ENCODE results near the gene LYPD4.
"Not testable (repeated sequence)": the region's sequence is repeated elsewhere in the genome, so short reads cannot be mapped to it uniquely, and the experiment has no call there.

The LYPD4 gene

GRCh38 chr19:41844601-41845000, at the start of gene LYPD4:
Gene LYPD4, minus strand, starts transcription at chr19:41844683. Its CDS starts 5,398 bp downstream, at chr19:41839285.
- DNase-seq (ENCODE audit: low read depth): no peak

- DNase-seq (ENCODE audit: low read depth): no peak
These were observed 49.4 kb upstream of the LYPD4 start for GRCh38 chr19:41893899-41894298.

- DNase-seq (ENCODE audit: low read depth): no peak
These were observed 47.9 kb upstream of the LYPD4 start for GRCh38 chr19:41892173-41892902.

GRCh38 chr19:41890936-41891335, 46.5 kb upstream of the LYPD4 start:
- no peak for DNase-seq (ENCODE audit: low read depth)

GRCh38 chr19:41889896-41890295, 45.4 kb upstream of the LYPD4 start:
- no peak for DNase-seq (ENCODE audit: low read depth)

GRCh38 chr19:41888926-41889325, 44.4 kb upstream of the LYPD4 start:
- DNase-seq (ENCODE audit: low read depth): no peak

- no peak for DNase-seq (ENCODE audit: low read depth)
These were observed 43.4 kb upstream of the LYPD4 start for GRCh38 chr19:41887711-41888382.

- no peak for DNase-seq (ENCODE audit: low read depth)
These were observed 42.6 kb upstream of the LYPD4 start for GRCh38 chr19:41886761-41887710.

- peak; percentile 98 for DNase-seq (ENCODE audit: low read depth)
These were observed 39.6 kb upstream of the LYPD4 start for GRCh38 chr19:41883821-41884733.

- no peak for DNase-seq (ENCODE audit: low read depth)
These were observed 39.0 kb upstream of the LYPD4 start for GRCh38 chr19:41883463-41883820.

- DNase-seq (ENCODE audit: low read depth): peak; percentile 37
These were observed 38.3 kb upstream of the LYPD4 start, which contains the start of gene ARHGEF1 for GRCh38 chr19:41882568-41883462. Gene ARHGEF1, plus strand, starts transcription at chr19:41883184. Its CDS starts 4,899 bp downstream, at chr19:41888083.

GRCh38 chr19:41880329-41880708, 35.8 kb upstream of the LYPD4 start:
- no peak for DNase-seq (ENCODE audit: low read depth)

GRCh38 chr19:41879670-41880328, 35.3 kb upstream of the LYPD4 start:
- no peak for DNase-seq (ENCODE audit: low read depth)

- no peak for DNase-seq (ENCODE audit: low read depth)
These were observed 34.6 kb upstream of the LYPD4 start for GRCh38 chr19:41879080-41879479.

GRCh38 chr19:41877916-41878905, 33.7 kb upstream of the LYPD4 start:
- no peak for DNase-seq (ENCODE audit: low read depth)

GRCh38 chr19:41876847-41877832, 32.7 kb upstream of the LYPD4 start, which contains the start of gene CD79A:
Gene CD79A, plus strand, starts transcription at chr19:41877279. Its CDS starts 26 bp downstream, at chr19:41877305.
- DNase-seq (ENCODE audit: low read depth): no peak

- DNase-seq (ENCODE audit: low read depth): not testable (repeated sequence)
These were observed 31.5 kb upstream of the LYPD4 start for GRCh38 chr19:41875973-41876372.

Measured in fibroblast of gingiva (primary cell).